HG02938 (cell line): Measurements from ENCODE around the gene SPSB4.

Experiments
- ATAC-seq: cut with Tn5 transposase; IDR thresholded peaks from one replicate; pipeline ENCODE4 v1.9.1; 2021; ENCODE audit warnings: mild to moderate bottlenecking, moderate library complexity; ENCODE audit not compliant: unreplicated experiment

Gene SPSB4

DNA sequence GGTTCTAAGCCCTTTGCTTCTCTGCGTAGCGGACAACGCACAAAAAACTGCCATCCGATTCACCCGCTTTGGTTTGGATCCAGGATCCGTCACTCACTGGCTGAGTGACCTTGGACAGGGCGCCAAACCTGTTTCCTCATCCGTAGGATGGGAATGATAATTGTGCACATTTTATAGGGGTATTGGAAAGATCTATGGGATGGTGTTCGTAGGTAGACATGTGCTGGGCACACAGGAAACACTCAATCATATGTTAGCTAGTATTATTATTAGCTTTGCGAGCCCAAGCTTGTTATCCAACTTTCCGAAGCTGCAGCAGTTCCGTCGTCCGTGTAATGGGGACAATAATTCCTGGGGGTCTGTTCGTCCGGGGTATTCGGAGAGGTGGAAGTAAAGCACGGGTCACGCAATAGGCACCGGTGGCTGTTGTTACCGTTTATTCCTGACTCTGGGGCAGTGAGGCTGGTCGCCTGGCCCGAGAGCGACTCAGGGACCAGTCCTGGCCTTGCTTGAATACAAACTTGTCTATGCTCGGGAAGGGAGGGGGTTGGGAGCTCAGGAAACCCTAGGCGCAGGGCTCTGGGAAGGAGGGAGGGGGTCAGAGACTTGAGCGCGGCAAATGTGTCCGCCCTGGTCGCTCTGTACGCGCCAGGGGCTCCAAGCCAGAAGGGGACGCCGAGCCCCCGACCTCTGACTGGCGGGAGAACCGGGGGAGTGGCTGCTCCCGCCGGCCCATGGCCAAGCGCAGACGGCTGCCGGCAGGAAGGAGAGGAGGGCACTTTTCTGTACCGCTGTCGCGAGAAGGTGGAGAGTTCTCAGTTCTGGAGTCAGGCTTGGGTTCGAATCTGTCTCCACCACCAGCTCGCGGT, 1.3 kb downstream of the SPSB4 start:
- no peak for ATAC-seq

DNA sequence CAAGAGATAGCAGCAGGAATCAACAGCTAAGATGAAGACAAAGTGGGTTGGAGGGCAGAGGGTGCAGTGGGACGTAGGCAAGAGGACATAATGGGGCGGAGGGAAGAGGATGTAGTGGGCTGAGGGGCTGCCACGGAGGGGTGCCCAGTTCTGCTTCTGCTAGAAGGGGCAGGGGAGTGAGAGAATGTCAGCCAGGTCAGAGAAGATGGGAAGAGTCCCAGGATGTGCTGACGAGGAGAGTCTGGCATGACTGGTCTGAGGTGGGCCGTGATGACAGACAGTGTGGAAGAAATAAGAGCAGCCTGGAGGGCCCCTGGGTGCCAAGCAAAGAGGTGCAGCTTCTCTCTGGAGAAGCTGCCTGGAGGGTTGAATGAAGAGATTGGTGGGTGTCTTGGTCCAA, 4.0 kb downstream of the SPSB4 start:
- ATAC-seq: no peak

DNA sequence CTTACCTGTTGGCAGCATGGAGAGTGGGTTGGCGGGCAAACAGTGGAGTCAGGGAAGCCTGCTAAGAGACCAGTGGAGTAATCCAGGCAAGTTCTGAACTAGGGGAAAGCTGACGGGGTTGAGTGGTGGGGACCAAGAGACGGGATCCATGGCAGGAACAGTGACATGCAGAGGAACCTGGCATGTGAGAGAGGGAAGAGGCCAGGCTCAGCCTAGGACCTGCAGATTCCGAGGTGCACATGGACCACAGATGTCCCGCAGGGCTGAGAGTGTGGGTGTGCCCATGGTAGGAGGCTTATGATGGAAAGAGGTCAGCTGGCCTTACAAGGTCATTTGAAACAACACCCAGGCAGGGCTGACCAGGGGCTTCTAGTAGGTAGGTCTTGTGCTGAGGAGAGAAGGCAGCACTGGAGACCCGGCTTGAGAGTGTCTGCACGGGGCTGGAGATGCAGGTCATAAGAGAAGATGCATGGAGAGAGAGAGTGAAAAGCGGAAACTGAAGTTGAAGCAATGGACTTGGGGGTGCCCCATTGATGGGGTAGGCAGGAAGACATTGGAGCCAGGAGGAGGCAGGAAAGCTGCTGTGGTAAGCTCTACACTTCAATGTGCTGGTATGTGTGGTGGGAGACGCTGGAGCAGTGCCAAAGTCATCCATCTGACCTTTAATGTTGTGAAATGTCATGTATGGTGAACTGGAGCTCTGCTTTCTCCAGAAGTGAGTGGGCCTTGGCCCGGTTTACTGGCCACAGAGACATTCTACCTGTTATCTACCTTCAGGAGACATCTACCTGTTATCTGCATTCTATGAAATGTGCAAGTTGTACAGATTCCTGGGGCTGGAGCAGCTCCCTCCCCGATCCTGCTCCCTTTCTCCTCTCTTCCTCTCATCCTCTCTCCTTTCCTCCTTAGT, 4.6 kb downstream of the SPSB4 start:
- no peak for ATAC-seq

DNA sequence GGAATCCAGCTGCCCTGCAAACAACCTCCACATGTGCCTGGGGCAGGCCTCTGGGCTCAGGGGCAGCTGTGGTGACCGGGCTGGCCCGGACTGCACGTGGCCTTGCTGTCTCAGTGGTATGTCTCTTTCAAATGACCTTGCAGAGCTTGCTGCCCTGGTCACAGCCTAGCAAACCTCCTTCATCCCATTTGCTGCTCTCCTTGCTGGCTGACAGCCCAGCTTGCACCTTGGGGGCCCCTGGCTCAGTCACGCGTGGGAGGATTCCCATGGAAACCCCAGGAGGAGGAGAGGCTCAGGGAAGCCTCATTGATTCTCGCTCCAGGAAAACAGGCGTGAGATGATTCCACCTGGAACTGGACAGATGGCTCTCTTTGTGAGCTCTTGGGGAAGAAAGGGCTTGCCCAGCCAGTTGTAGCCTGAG, 5.6 kb downstream of the SPSB4 start:
- ATAC-seq: no peak

DNA sequence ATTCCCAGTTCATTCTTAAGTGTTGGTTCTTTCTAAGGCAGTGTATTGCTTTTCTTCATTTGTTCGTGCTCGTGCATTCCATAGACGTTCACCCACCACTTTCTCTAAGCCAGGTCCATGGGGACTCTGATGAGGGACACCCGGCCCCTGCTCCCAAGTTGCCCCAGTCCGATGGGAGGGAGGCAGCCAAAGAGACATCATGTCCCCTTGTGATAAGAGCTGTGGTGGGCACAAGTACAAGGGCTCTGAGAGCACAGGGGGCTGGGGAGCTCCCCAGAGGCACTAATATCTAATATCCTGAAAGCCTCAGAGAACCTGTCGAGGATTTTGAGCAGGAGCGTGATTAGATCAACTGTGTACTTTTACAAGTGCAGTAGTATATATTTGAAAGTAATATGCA, 6.3 kb downstream of the SPSB4 start:
- ATAC-seq: no peak

DNA sequence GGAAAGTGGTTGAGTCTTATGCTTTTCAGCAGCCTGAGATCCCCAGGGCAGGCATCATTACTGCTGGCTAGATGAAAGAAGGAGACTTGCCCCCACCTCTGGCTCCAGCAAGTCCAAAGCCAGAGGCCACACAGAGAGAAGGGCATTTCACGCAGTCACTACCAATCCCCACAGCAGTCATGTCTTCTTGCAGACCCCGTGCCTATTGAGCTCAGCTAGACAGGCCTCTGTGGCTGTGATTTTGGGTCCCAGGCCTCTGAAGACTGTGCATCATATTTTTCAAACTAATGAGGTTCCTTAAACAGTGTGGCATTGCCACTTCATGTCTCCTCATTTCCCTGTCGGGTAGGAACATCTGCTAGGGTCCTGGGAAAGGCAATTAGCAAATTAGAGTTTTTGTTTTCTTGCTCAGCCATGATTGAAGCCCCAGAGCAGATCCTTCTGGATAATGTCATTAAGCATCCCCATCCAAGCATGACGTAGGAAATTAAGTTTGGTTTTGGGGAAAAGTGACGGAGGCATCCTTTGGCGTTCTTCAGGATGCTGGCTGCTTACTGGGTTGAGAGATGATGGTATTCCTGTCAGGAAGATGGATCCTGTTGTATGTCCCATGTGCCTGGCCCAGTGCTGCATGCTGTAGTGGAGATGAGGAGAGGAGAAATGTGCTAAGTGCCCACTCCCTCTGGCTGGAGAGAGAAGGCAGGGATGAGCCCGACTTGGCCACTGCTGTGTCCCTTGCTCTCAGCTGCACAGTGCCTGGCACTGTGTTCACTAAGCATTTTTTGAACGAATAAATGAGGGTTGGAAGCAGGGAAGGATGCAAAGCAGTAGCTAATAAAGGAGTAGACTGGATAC, 7.0 kb downstream of the SPSB4 start:
- no peak for ATAC-seq

DNA sequence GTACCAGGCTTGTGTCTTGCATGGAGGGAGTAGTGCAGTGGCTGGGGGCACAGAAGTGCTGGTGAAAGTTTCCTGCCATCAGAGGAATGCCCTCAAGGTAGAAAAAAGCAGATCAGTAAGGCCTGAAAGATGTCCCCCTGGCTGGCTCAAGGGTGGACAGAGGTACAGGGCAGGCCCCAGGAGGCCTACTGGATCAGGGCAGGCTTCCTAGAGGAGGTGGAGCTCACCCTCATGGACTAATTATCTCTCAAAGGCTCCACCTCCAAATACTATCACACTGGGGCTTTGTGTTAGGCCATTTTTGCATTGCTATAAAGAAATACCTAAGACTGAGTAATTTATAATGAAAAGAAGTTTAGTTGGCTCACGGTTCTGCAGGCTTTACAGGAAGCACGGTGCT, 7.8 kb downstream of the SPSB4 start:
- no peak for ATAC-seq

DNA sequence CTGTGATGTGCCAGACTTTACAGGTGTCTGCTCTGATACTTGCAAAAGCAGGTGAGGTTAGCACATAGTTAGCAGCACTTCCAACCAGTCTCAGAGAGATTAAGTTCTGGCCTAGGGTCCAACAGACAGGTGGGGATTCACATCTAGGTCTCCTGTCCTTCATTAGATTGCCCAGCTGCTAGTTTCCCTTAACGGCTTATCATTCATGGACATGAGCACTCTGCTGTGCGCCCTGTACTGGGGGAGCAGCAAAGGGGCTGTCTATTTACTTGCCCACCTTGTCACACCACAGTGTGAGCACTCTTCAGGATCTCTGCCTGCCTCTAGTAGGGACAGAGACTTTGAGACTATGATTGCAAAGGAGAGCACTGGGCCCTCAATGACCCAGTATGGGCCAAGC, 8.7 kb downstream of the SPSB4 start:
- ATAC-seq: no peak

DNA sequence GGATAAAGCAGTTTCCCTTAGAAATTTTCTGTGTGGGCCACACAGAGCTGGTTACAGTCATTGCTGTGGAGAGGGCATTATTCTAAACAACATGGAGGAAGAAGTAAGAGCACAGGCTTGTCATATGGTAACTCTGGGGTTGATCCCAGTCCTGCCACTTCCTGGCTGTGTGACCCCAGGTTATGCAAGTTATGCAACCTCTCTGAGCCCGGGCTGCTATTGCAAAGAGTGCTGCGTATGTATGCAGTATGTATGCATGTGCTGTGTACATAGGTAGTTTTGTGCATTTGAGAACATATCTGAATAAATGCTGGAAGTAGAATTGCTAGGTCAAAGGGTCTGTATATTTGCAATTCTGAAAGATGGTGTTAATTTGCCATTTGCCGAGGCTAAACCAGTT, 9.2 kb downstream of the SPSB4 start:
- no peak for ATAC-seq

DNA sequence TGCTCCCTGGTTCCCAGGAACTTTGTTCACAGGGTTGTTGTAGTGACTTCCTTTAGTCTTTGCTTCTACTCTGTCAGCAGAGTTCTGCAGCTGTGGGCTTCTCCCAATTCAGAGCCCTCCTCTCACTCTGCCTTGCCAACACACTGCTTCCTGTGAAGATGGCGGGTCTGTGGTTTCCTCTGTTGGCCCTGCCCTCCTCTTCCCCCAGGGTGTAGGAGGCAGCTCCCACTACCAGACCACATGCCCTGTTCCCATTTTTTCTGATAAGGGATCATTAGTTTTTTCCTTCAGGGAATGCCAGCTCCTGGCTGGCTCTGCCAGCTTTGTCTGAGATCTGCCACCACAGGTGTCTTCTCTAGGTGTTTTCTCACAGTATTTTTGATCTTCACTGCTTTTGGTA, 12.7 kb downstream of the SPSB4 start:
- ATAC-seq: no peak

DNA sequence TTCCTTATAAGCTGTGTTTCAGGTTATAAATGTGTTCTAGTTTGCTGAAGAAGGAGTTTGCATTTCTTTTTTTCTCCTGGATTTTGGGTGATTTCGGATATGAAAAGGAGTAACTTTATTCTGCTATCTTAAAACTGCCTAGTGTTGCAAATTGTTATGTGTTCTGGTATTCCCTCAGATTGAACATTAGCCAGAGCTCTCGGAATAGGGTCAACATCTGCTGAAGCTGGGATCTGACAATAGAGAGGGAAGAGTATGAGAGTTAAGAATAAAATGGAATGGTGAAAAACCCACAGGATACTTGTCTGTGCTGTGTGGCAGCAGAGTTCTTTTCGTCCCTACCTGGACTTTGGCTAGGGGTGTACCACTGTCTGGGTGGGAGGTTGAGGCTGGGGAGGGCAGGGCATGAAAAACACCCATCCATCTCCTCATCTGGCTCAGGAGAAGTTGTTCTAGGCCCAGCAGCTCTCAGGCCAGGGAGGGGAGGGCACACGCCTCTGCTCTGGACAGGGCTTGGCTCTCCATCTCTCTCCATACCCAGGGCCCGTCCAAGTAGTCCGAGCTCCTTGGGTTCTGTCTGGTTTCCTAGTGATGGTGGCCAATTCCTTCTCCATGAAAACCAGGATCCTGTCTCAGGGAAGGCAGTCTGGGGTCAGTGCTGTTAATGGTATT, 13.2 kb downstream of the SPSB4 start:
- no peak for ATAC-seq

DNA sequence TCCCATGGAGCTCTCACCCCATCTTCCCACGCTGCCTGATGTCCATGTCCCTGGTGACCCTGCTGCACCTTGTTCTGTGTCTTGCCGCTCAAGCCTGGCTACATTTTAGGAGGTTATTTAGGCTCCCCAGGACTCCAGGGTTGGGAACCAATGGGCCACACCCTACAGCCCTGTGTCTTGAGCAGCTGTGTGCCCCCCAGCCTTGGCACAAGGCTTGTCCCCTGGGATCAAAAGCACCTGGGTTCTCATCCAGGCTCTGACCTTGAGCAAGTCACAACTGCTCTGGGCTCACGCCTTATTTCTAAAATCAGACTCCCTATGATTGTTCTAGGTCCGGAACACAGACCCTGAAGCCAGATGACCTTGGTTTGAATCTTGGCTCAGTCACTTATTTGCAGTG, 14.1 kb downstream of the SPSB4 start:
- no peak for ATAC-seq

DNA sequence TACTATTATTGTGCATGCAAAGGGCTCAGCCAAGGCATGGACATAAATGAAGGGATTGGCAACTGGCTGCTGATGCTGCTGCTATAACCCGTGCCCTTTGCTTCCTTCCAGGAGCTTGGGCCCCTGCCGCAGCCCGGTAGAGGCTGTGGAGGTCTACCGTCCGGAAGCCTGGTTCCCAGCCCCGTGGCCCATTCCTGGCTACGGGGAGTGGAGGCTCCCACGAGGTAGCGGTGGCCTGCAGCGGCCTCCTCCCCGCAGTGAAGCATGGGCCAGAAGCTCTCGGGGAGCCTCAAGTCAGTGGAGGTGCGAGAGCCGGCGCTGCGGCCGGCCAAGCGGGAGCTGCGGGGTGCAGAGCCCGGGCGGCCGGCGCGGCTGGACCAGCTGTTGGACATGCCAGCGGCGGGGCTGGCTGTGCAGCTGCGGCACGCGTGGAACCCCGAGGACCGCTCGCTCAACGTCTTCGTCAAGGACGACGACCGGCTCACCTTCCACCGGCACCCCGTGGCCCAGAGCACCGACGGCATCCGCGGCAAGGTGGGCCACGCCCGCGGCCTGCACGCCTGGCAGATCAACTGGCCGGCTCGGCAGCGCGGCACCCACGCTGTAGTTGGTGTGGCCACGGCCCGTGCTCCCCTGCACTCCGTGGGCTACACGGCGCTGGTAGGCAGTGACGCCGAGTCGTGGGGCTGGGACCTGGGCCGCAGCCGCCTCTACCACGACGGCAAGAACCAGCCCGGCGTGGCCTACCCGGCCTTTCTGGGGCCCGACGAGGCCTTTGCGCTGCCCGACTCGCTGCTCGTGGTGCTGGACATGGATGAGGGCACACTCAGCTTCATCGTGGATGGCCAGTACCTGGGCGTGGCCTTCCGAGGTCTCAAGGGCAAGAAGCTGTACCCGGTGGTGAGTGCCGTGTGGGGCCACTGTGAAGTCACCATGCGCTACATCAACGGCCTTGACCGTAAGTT, 15.0 kb downstream of the SPSB4 start:
- no peak for ATAC-seq

DNA sequence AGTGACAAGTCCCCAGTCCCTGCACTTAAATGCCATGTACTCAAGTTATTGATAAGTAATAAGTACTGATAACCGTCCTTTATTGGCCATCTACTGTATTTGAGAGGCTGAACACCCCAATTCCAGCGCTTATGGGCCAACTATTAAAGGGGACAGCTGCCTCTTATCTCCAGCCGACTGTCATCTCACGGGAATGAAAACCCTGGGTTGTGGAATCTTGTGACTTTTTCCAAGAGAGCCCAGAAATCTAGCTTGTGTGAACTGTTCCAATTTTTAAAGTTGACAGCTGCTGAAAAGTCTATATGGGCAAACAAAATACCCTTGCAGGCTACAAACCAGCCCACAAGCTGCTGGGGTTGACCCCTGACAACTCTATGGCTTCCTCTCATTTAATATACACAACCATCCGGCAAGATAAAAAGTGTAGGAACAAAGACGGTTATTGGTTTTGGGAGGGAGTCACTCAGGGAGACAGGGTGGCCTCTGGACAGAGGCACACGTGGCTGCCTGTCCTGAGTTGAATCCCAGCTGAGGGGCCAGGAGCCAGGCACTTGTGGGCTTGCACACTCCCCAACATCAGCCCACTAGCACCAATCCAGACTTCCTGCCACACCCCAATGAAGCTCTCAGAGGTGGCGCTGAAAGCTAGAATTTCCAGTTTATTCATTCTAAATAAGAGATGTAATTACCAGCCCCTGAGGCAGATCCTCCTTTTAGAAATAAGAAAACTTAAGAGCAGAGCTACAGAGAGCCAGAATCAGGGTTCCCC, 16.2 kb downstream of the SPSB4 start:
- no peak for ATAC-seq

DNA sequence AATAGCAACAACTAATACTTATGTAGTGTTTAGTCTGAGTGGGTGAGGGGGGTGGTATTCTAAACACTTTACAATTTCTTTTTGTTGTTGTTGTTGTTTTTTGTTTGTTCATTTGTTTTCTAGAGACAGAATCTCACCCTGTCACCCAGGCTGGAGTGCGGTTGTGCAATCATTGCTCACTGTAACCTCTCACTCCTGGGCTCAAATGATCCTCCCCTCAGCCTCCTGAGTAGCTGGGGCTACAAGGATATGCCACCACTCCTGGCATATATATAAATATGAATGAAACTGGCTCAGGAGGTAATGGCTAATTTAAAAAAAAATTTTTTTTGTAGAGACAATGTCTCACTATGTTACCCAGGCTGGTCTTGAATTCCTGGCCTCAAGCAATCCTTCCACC, 19.1 kb downstream of the SPSB4 start:
- ATAC-seq: no peak

DNA sequence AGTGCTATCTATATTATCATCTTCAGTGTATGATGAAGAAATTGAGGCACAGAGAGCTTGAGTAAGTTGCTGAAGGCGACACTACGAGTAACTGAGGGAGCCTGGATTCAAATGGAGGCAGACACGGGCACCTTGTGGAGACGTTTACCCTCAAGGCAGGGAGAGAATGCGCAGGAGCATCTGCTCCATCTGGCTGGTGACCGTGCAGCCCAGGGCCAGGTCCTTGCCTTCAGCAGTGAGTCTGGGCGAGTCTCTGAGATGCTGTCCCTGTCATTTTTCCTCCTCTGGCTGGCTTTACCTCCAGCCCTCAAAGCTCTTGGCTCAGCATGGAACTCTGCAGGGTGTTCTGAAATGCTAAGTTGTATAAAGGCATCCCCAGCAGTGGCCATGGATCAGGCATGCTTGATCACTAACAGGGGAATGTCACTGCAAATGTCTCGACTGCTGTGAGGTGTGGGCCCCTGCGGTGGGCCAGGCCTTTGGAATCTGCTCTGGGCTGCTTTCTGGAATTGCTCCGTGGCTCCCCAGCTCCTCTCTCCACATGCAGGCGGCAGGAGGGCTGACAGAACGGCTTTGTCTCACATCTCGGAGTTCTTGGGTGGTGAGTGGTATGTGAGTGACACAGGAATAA, 19.7 kb downstream of the SPSB4 start:
- no peak for ATAC-seq

DNA sequence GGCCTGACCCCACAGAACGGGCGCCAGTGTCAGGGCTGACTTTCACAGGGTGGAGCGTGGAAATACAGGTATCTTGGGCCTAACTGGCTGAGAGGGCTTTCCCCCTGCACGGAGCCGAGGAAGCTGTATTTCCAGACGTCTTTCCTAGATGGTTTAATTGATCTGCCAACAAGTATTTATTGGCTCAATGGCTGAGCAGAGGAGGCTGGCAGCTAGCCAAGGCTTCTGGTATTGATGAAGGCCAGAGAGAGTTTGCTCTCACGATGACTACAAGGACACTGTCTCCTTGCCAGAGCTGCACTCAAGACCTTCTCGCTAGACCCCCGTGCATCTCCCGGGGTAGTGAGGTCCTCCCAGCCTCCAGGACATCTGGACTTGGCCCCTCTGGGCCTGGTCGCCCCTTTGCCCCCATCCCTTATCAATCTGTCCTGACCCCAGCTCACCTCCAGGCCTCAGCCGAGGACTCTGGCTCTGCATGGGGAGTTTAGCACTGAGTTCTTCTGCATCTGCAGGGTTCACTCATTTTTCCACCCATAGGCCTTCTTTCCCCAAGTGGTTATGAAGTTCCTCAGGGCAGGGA, 20.6 kb downstream of the SPSB4 start:
- ATAC-seq: no peak

DNA sequence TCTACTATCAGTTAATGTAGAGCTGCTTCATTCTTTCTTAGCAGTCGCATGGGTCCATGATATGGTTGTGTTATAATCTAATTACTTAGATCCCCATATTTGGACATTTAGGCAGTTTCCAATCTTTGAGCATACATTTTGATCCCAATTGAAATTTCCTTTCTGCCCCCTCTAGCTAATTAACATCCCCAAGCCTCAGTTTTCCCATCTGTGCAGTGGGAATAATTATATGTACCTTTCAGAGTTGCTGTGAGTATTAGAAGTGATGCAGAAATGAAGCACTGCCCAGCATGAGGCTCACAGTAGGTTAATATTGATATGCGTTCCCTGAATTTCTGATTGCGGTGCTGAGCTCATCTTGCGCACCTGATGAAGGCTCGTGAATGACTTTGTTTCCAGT, 21.8 kb downstream of the SPSB4 start:
- no peak for ATAC-seq
